GM21360 (cell line): ENCODE data around the gene FOXK1.
"Not testable (repeated sequence)": the region's sequence is repeated elsewhere in the genome, so short reads cannot be mapped to it uniquely, and the experiment has no call there.

Source experiments
- ATAC-seq: cut with Tn5 transposase; IDR thresholded peaks from one replicate; pipeline ENCODE4 v1.9.1; 2021; ENCODE audit warnings: mild to moderate bottlenecking, moderate library complexity; ENCODE audit not compliant: unreplicated experiment

Gene FOXK1

GRCh38 chr7:4681886-4682620 lies at the start of gene FOXK1:
TSS of gene FOXK1 (plus strand) at chr7:4682295. CDS start at chr7:4682309, 14 bp downstream.
- peak; percentile 62 for ATAC-seq

DNA sequence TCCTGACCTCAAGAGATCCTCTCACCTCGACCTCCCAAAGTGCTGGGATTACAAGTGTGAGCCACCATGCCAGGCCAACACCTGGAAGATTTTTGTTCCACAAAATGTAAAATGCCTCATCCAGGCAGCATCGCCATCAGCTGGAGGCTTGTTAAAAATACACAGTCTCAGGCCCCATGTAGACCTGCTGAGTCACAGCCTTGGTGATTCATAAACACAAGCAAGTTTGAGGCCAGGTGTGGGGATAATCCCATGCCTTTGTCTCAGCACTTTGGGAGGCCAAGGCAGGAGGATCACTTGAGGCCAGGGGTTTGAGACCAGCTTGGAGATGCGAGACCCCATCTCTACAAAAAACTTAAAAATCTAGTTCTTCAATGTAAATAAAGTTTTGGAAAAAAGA lies 49.1 kb upstream of the FOXK1 start:
- no peak for ATAC-seq

- no peak for ATAC-seq
Measured at GRCh38 chr7:4634166-4634565, 47.9 kb upstream of the FOXK1 start.

DNA sequence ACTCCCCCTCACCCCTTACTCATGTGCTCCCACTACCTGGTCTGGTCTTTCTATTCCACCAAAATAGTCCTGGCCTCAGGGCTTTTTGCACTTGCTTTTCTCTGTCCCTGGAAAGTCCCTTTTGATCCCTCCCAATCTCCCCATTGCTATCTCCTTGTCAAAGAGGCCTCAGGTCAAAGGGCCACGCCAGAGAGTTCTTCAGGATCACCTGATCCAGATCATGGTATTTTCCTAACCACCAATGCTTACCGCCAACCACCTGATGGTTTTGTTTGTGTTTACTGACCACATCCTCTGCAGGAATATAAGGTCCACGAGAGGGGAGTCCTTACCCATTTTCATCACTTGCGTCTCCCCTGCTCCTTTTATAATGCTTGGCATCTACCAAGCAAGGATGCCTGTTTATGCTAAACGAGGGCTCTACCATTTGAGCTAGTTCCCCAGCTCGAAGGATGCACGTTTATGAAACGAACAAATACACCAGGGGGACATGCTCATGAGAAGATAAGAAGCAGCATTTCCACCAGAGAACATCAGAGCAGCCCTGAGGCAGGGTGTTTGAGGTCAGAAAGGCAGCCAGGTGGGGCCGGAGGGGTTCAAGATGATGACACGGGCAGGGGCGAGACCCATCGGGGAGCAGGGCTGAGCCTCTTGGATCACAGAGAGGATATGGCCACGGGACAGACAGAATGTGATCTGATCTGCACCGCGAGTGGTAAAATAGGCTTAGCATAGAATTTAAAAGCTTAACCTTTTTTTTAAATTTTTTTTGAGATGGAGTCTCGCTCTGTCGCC lies 43.1 kb upstream of the FOXK1 start:
- ATAC-seq: no peak

DNA sequence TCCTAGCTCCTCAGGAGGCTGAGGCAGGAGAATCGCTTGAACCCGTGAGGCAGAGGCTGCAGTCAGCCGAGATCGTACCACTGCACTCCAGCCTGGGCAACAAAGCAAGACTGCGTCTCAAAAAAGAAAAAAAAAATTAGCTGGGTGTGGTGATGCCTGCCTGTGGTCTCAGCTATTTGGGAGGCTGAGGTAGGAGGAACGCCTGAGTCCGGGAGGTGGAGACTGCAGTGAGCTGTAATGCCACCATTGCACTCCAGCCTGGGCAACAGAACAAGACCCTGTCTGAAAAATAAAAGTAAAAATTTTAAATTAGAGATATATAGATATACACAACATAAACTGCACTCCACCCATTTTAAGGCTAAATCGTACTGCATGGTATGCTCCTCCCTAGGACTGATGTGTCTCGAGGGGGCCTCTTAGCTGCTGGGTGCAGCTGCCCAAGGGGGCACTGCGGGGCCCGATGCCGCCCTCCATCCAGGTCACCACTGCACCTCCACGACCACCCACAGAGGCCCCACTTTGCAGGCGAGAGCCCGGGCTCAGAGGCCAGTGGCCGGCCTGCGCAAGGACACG lies 40.9 kb upstream of the FOXK1 start:
- ATAC-seq: no peak

- peak; percentile 73 for ATAC-seq
Measured at GRCh38 chr7:4641667-4642467, 40.2 kb upstream of the FOXK1 start.

GRCh38 chr7:4642468-4643203 lies 39.5 kb upstream of the FOXK1 start:
- ATAC-seq: no peak

GRCh38 chr7:4643204-4643471 lies 39.0 kb upstream of the FOXK1 start:
- not testable (repeated sequence) for ATAC-seq

DNA sequence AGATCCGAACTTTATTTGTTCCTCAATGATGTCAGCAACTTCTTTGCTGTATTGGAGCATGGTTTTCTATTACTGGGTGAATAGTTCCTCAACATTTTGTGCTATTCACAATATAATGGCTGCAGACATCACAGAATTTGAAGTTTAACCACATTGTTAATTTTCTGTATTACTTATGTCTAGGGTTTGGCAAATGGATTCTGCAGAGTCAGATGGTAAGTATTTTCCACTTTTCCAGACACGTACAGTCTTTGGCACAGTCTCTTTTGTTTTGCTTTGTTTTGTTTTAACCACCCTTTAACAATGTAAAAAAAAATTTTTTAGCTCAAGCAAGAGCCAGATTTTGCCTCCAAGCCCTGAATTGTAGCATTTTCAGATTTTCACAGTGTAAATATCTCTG lies 36.8 kb upstream of the FOXK1 start:
- no peak for ATAC-seq

- ATAC-seq: no peak
Measured at GRCh38 chr7:4648111-4648510, 34.0 kb upstream of the FOXK1 start.

DNA sequence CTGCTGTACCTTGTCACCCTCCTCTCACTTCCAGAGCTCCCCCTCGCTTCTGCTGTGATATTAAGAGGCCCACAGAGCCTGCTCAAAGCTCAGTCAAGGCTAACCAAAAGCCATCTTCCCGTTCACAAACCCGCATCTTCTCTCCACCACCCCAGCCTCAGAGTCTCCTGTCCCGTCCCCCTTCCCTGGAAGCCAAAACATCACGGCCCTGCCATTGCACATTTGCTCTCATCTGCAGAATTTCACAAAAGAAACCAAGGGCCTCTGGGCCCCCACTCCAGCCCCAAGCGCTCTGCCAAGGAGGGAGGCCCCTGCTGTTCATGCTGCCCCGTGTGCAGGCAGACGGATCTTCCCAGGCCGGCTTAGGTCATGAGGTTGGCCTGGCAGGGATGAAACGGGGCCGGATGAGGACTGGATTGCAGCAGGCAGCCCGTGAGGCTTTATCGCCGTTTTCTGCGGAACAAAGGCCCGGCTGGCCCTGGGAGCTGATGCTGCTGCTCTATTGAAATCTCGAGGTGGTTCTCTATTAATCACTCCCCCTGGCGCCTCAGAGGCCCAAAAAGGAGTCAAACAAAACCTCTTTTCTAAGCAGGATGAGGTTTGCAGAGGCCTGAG lies 31.6 kb upstream of the FOXK1 start:
- ATAC-seq: no peak

DNA sequence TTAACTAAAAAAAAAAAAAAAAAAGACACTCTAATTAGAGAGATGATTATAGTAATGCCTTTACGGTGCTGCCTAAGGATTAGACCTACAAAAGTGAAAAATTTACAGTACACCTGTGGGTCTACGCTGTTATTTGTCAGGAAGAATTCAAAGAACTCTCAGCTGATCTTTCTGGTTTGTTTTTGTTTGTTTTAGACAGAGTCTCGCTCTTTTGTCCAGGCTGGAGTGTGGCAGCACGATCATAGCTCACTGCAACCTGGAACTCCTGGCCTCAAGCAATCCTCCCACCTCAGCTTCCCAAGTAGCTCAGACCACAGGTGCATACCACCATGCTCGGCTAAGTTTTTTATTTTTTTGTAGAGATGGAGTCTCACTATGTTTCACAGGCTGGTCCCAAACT lies 28.3 kb upstream of the FOXK1 start:
- ATAC-seq: no peak

DNA sequence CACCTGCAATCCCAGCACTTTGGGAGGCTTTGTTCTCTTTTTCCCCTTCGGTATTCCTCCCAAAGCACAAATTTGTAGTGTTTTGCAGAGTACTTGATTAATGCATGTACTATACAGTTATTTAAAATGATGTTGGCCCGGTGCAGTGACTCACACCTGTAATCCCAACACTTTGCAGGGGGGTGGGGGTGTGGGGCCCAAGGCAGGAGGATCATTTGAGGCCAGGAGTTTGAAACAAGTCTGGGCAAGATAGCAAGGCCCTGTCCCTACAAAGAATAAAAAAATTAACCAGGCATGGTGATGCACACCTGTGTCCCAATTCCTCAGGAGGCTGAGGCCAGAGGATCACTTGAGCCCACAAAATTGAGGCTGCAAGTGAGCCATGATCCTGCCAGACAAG lies 26.8 kb upstream of the FOXK1 start:
- no peak for ATAC-seq

DNA sequence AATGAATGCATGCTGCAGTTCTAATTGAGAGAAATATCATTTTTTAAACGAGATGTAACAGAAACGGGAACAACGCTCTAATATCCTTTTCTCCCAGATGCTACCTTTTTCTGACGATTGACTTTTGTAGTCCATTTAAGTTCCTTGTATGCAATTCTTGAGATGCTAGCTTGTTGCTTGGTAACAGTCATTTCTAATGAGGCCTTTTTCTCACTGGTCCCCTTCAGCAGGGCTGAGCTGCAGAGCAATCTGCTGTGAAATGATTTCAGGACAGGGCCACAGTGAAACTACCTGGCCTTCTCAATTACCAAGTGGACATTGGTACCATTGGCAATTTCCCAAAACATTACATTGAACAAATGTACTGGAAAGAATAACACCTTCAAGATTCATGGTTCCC lies 26.2 kb upstream of the FOXK1 start:
- ATAC-seq: no peak

GRCh38 chr7:4657640-4658417 lies 24.3 kb upstream of the FOXK1 start:
- no peak for ATAC-seq

DNA sequence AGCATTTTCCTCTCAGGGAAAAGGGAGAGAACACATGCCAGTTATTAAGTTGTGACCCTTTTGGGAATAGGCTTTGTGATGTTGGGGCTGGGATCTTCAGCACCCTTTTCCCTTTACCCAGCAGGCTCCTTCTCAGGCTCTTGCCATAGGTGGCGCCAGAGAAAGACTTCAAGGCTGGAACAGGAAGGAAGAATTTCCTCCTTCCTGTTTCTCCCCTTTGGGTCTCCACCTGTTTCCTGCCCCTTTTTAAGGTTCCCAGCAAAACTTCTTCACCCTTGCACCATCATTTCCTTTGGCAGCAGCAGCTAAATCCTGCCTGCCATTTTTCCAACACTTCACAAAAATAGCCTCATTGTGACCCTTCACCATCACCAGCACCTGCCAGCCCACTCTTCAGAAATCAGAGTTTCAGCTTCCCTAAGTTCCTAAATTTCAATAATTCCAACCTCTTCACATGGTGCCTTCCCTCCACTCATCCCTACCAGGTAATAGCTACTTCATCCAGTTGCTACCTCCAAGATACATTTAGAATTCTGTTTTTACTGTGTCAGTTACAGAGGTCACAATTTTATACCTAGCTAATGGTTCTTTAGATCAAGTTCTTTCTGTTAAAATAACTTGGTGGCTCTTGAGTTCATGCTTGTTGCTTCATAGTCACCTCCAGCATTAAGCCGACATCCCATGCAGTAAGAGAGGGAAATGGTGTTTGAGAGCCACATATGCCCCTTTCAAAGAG lies 22.4 kb upstream of the FOXK1 start:
- no peak for ATAC-seq

- no peak for ATAC-seq
Measured at GRCh38 chr7:4661871-4662270, 20.2 kb upstream of the FOXK1 start.

GRCh38 chr7:4663239-4664018 lies 18.7 kb upstream of the FOXK1 start:
- no peak for ATAC-seq
